ENCODE data around the gene COPRS. TPM values are rescaled to one million over a fixed set of nuclear protein-coding genes. Genes with fewer than 3 reads are reported as not detected.

Gene COPRS
- total and polyA plus RNA-seq, 2 of the 8 experiments (the other 6 are each of a cell fraction or from before 2014, with no cell fraction given) = 40.9 to 49.3 TPM

DNA sequence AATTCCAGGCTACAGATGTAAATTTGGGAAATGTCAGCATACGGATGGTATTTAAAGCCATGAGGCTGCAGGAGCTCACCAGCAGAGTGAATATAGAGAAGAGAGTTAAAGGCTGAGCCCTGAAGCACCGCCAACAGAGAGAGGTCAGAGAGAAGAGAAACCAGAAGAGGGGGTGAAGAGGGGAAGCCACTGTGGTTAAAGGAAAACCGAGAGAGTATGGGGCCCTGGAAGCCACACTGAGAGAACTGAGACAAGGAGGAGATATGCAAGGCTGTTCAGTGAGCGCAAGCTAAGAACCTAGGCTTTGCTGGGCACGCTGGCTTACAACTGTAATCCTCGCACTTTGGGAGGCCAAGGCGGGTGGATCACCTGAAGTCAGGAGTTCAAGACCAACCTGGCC, 24.6 kb downstream of the COPRS start:
- H4K5ac ChIP-seq (ENCODE audit: insufficient read length, low read depth, low read length) = no peak overlapping the region
- CTCF ChIA-PET (ENCODE audit: partially characterized antibody) = interaction anchor here (0.9 to 2.2 kb wide), 4 partner anchors 8 to 299 kb away, joined by 3 to 6 read pairs (median 4); no protein-coding TSS in a partner anchor
- no peaks in the 10 kb centered on the region for H3K27me3 ChIP-seq (replicated peaks in 1 of 4; ENCODE audit: control insufficient read depth in 3 of 4, extremely low read depth in 1 of 4, insufficient read depth in 3 of 4, low read length in 3 of 4)
- H4K20me1 ChIP-seq (replicated peaks in 1 of 2; ENCODE audit: control insufficient read depth in 1 of 2, insufficient read depth in 2 of 2, low read length in 2 of 2) = no peaks in the 10 kb centered on the region
- no peak overlapping the region for H3K9ac ChIP-seq (replicated peaks in 1 of 4; ENCODE audit: extremely low read depth in 1 of 4, low read depth in 3 of 4, low read length in 3 of 4)
- no peak overlapping the region for H2BK15ac ChIP-seq (ENCODE audit: low read length)
- no peak overlapping the region for H2BK20ac ChIP-seq (ENCODE audit: low read length)
- no peaks in the 10 kb centered on the region for H3K9me3 ChIP-seq (ENCODE audit: insufficient read depth in 2 of 2, low read depth in 1 of 2, low read length in 1 of 2)
- no peaks in the 10 kb centered on the region for H3K36me3 ChIP-seq (ENCODE audit: control insufficient read depth in 2 of 4, insufficient read depth in 4 of 4, low read length in 3 of 4)
- FAIRE-seq (no peak), DNase-seq (ENCODE audit: low read depth in 1 of 2, low spot score in 2 of 2) (no peak)
- H3K27ac ChIP-seq (ENCODE audit: low read depth, low read length) = no peak overlapping the region
- no peak overlapping the region for H2BK5ac ChIP-seq (ENCODE audit: low read depth, low read length)
- H3K4me3 ChIP-seq (ENCODE audit: extremely low read depth in 1 of 4, insufficient read depth in 2 of 4, low read depth in 3 of 4, low read length in 4 of 4) = no peak overlapping the region
- no peak overlapping the region for H4K8ac ChIP-seq (ENCODE audit: extremely low read depth, insufficient read depth, low read length)
- H4K91ac ChIP-seq (replicated peaks; ENCODE audit: insufficient read length, low read length) = no peak overlapping the region
- H3K23me2 ChIP-seq (ENCODE audit: low read depth, low read length) = no peaks in the 10 kb centered on the region
- TF ChIP-seq SRF (IDR thresholded peaks at IDR 0.05; ENCODE audit: low read depth, low read length) (no peak), ATF2 (IDR thresholded peaks at IDR 0.05; ENCODE audit: low read length) (no peak), SIN3A (conservative IDR thresholded peaks at IDR 0.05 in 1 of 2, IDR thresholded peaks at IDR 0.05 in 1 of 2; ENCODE audit: low read depth in 1 of 2, low read length in 2 of 2) (no peak), JUND (IDR thresholded peaks at IDR 0.05; ENCODE audit: low read length) (no peak), HDAC6 (IDR thresholded peaks at IDR 0.05; ENCODE audit: low read depth, low read length) (no peak), SP2 (IDR thresholded peaks at IDR 0.05; ENCODE audit: low read length) (no peak), SUZ12 (IDR thresholded peaks at IDR 0.05; ENCODE audit: low read length) (no peak), SAP30 (IDR thresholded peaks at IDR 0.05; ENCODE audit: insufficient read depth, insufficient replicate concordance, low read length) (no peak), CHD2 (IDR thresholded peaks at IDR 0.05; ENCODE audit: low read length) (no peak)
- POLR2A ChIA-PET (ENCODE audit: partially characterized antibody) = no interaction called here
- H3K14ac ChIP-seq (ENCODE audit: insufficient read length) = no peak overlapping the region
- no peak overlapping the region for H2BK120ac ChIP-seq (replicated peaks; ENCODE audit: low read depth, low read length)
- H2AFZ ChIP-seq (ENCODE audit: low read length) = no peak overlapping the region
- WGBS, 2 experiments (ENCODE audit: extremely low coverage in 1 of 2, insufficient coverage in 1 of 2, insufficient read length in 1 of 2, insufficient replicate concordance in 2 of 2, low coverage in 1 of 2, low lambda C conversion rate in 2 of 2, missing lambda C conversion rate in 1 of 2) = 67% methylated on average over 7 of the region's 7 CpGs; no CpG with 5 or more reads in 1 of the 2 experiments
- H3K56ac ChIP-seq (replicated peaks; ENCODE audit: insufficient read length, low read depth, low read length) = no peak overlapping the region
- H3K18ac ChIP-seq (ENCODE audit: extremely low read depth, low read length) = no peak overlapping the region
- no peaks in the 10 kb centered on the region for H3K79me2 ChIP-seq (ENCODE audit: control insufficient read depth in 1 of 2, insufficient read depth in 2 of 2, low read length in 2 of 2)
- no peaks in the 10 kb centered on the region for H3K79me1 ChIP-seq (ENCODE audit: low read depth, low read length)
- no peak overlapping the region for H2AK5ac ChIP-seq (ENCODE audit: low read depth, low read length)
- H2BK12ac ChIP-seq (ENCODE audit: low read depth, low read length) = no peak overlapping the region
- no peaks in the 10 kb centered on the region for H3K4me1 ChIP-seq (replicated peaks in 1 of 4; ENCODE audit: control insufficient read depth in 3 of 4, insufficient read depth in 4 of 4, low read length in 3 of 4)
- no peak overlapping the region for H3K4me2 ChIP-seq (ENCODE audit: insufficient read depth in 1 of 2, low read depth in 2 of 2, low read length in 2 of 2)
- H3K4ac ChIP-seq (replicated peaks; ENCODE audit: insufficient read length, low read depth, low read length) = no peak overlapping the region
- no peak overlapping the region for H3K23ac ChIP-seq (ENCODE audit: insufficient read length)
